Gastroesophageal sphincter (tissue), 3 donors: Measurements from ENCODE around the gene CTCFL.

Experiments used
- CTCF ChIP-seq, 4 experiments: fragments of 200-600 bp in 2 of 4; fragments of 450-650 bp in 2 of 4; sonication (generic) in 1 of 4; IDR thresholded peaks; one replicate each; pipeline ENCODE4 v1.5.1; 2017 to 2019; ENCODE audit warnings: antibody characterized with exemption in 4 of 4, mild to moderate bottlenecking in 2 of 4, moderate library complexity in 2 of 4
- POLR2AphosphoS5 ChIP-seq: sonication (generic); formaldehyde crosslinking; IDR thresholded peaks from one replicate; pipeline ENCODE4 v1.6.1; 2017; ENCODE audit warnings: antibody characterized with exemption

DNA sequence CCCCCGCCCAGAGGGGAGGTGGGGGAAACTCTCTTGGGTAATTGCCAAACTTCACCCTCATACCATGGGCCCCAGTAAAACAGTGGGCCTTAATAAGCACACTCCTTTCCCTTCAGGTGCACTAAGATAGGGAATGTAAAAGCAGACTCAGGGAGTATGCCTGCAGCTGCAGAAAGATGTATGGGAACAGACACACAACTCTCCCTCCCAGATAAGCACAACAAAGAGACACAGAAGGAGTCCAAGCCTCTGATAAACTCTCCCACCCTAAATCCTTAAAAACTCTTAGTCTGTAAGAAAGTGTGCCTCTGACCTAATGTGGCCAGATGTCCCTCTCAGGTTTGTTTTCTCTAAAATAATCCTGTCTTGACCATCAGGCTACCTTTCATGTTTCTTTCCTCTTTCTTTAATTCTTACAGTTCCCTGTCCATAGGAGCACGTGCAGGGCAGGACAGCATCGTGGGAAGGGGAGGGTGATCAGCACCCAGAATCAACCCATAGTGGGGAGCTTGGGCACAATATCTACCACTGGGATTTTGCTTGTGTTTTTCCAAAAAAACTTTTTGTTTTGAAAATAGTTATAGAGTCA, 11.3 kb upstream of the CTCFL start:
- TF ChIP-seq CTCF (IDR thresholded peaks at IDR 0.05), result no peak
- TF ChIP-seq POLR2AphosphoS5, result no peak
